Stimulated activated CD8-positive, alpha-beta memory T cell treated with anti-CD3 and anti-CD28 coated beads, Interleukin-12 subunit alpha, Interleukin-12 subunit beta, amount 100 ng/mL, for 1 hour (primary cell): Measurements from ENCODE around the gene CCR4.
"Not testable (repeated sequence)": the region's sequence is repeated elsewhere in the genome, so short reads cannot be mapped to it uniquely, and the experiment has no call there.

Source experiments
- DNase-seq: peaks from one replicate; pipeline ENCODE4 v3.0.0-alpha.2; 2020; ENCODE audit warnings: low read depth

The CCR4 gene

GRCh38 chr3:32952369-32953077 is 1.1 kb downstream of the CCR4 start:
- no peak for DNase-seq

- DNase-seq: no peak
Measured at GRCh38 chr3:32954506-32954905, 3.1 kb downstream of the CCR4 start.

GRCh38 chr3:32956750-32957570 is 5.5 kb downstream of the CCR4 start:
- DNase-seq: no peak

- no peak for DNase-seq
Measured at GRCh38 chr3:32958509-32958908, 7.1 kb downstream of the CCR4 start.

- no peak for DNase-seq
Measured at GRCh38 chr3:32959371-32959770, 7.9 kb downstream of the CCR4 start.

GRCh38 chr3:32960404-32961170 is 9.1 kb downstream of the CCR4 start:
- DNase-seq: no peak

GRCh38 chr3:32961189-32961715 is 9.8 kb downstream of the CCR4 start:
- no peak for DNase-seq

- no peak for DNase-seq
Measured at GRCh38 chr3:32963871-32964270, 12.4 kb downstream of the CCR4 start.

- DNase-seq: not testable (repeated sequence)
Measured at GRCh38 chr3:32964781-32965180, 13.3 kb downstream of the CCR4 start.

- DNase-seq: not testable (repeated sequence)
Measured at GRCh38 chr3:32965617-32966213, 14.3 kb downstream of the CCR4 start.

- DNase-seq: not testable (repeated sequence)
Measured at GRCh38 chr3:32966627-32967026, 15.2 kb downstream of the CCR4 start.

GRCh38 chr3:32968166-32968919 is 16.9 kb downstream of the CCR4 start:
- DNase-seq: no peak

- DNase-seq: no peak
Measured at GRCh38 chr3:32968920-32969389, 17.5 kb downstream of the CCR4 start.

- no peak for DNase-seq
Measured at GRCh38 chr3:32969656-32970055, 18.2 kb downstream of the CCR4 start.

- DNase-seq: not testable (repeated sequence)
Measured at GRCh38 chr3:32971291-32971690, 19.8 kb downstream of the CCR4 start.

- no peak for DNase-seq
Measured at GRCh38 chr3:32972482-32973146, 21.2 kb downstream of the CCR4 start.

GRCh38 chr3:32973982-32974381 is 22.5 kb downstream of the CCR4 start:
- no peak for DNase-seq

- DNase-seq: no peak
Measured at GRCh38 chr3:32975891-32976595, 24.6 kb downstream of the CCR4 start.

- no peak for DNase-seq
Measured at GRCh38 chr3:32977861-32978260, 26.4 kb downstream of the CCR4 start.

GRCh38 chr3:32978331-32978730 is 26.9 kb downstream of the CCR4 start:
- no peak for DNase-seq
